MM.1S (cell line): ENCODE measurements around the gene ATRN.

Experiments
- CTCF ChIP-seq: fragments of 300-600 bp; sonication (generic); IDR thresholded peaks from 2 replicates; pipeline ENCODE4 v1.5.1; 2016; ENCODE audit warnings: antibody characterized with exemption, low read length, mixed read lengths
- EZH2 ChIP-seq: fragments of 300-600 bp; sonication (generic); optimal IDR thresholded peaks from 2 replicates; pipeline ENCODE3; 2017; ENCODE audit warnings: low read depth, mild to moderate bottlenecking, antibody characterized with exemption, low read length, mixed read lengths
- EZH2phosphoT487 ChIP-seq: fragments of 300-600 bp; sonication (generic); IDR thresholded peaks from 2 replicates; pipeline ENCODE4 v1.6.1; 2018; ENCODE audit warnings: antibody characterized with exemption, low read length

- TF ChIP-seq EZH2phosphoT487: no peak
- no peak for TF ChIP-seq CTCF
- TF ChIP-seq EZH2: no peak
Observed at GRCh38 chr20:3663031-3663701, 192.3 kb downstream of the ATRN start, which contains the start of gene GFRA4.
